HEK293 (cell line): ENCODE results near the gene MYRFL.

ENCODE experiments used
- CTCF ChIA-PET: fragments of 350-600 bp; formaldehyde crosslinking; extraction: SDS; loops from one replicate; lab custom pipeline; 2021; ENCODE audit warnings: antibody characterized with exemption; lab: Yijun Ruan, JAX
- POLR2A ChIA-PET: fragments of 300-600 bp; formaldehyde crosslinking; extraction: SDS; loops from one replicate; lab custom pipeline; 2020; ENCODE audit warnings: antibody characterized with exemption, inconsistent platforms; lab: Yijun Ruan, JAX
- H3K27ac ChIP-seq: fragments of 200-500 bp; sonication (Bioruptor generic); 2 replicates; pipeline ENCODE4 v1.5.1; 2014; ENCODE audit warnings: low read depth, low read length, control low read depth, inconsistent platforms; ENCODE audit errors: extremely low read depth
- H3K36me3 ChIP-seq, 2 experiments: fragments of 200-500 bp in 1 of 2; sonication (Bioruptor generic) in 1 of 2; 1 replicate in 1 of 2; 2 replicates in 1 of 2; pipeline ENCODE4 v1.5.1; 2014 to 2017; ENCODE audit warnings: inconsistent platforms in 2 of 2, low read length in 2 of 2; ENCODE audit not compliant: control insufficient read depth in 2 of 2, insufficient read depth in 1 of 2
- H3K4me1 ChIP-seq: fragments of 200-500 bp; sonication (Bioruptor generic); 2 replicates; pipeline ENCODE4 v1.5.1; 2014; ENCODE audit warnings: mild to moderate bottlenecking, low read length, inconsistent platforms; ENCODE audit not compliant: control insufficient read depth, insufficient read depth
- H3K4me3 ChIP-seq: 2 replicates; pipeline ENCODE4 v1.5.1; 2011; ENCODE audit warnings: low read depth, mild to moderate bottlenecking, control low read depth, low read length, moderate library complexity
- H3K9me3 ChIP-seq: fragments of 200-500 bp; sonication (Bioruptor generic); 2 replicates; pipeline ENCODE4 v1.5.1; 2014; ENCODE audit warnings: low read depth, low read length, inconsistent platforms; ENCODE audit not compliant: control insufficient read depth, insufficient read depth
- GLIS1 ChIP-seq: fragments of 450-650 bp; formaldehyde crosslinking; IDR thresholded peaks from 2 replicates; pipeline ENCODE4 v1.5.1; 2016; ENCODE audit warnings: missing biosample characterization, missing genetic modification characterization
- HOXD13 ChIP-seq: sonication (generic); formaldehyde crosslinking; IDR thresholded peaks from 2 replicates; pipeline ENCODE4 v1.8.0; 2022; ENCODE audit warnings: missing genetic modification reagents, borderline replicate concordance
- KLF1 ChIP-seq: fragments of 450-650 bp; formaldehyde crosslinking; IDR thresholded peaks from 2 replicates; pipeline ENCODE4 v1.5.1; 2016; ENCODE audit warnings: missing biosample characterization, missing genetic modification characterization
- KLF7 ChIP-seq: fragments of 450-650 bp; formaldehyde crosslinking; IDR thresholded peaks from 2 replicates; pipeline ENCODE4 v1.5.1; 2016; ENCODE audit warnings: missing biosample characterization, missing genetic modification characterization, borderline replicate concordance
- RBAK ChIP-seq: fragments of 450-650 bp; formaldehyde crosslinking; IDR thresholded peaks from 2 replicates; pipeline ENCODE4 v1.5.1; 2016; ENCODE audit warnings: missing biosample characterization, missing genetic modification characterization
- SETDB1 ChIP-seq: IDR thresholded peaks from one replicate; pipeline ENCODE4 v1.6.1; 2017; ENCODE audit warnings: mild to moderate bottlenecking, low read length, moderate library complexity, mixed read lengths; ENCODE audit not compliant: insufficient read length
- SP7 ChIP-seq: fragments of 450-650 bp; formaldehyde crosslinking; IDR thresholded peaks from 2 replicates; pipeline ENCODE4 v1.5.1; 2016; ENCODE audit warnings: missing biosample characterization, missing genetic modification characterization
- ZBTB21 ChIP-seq: fragments of 450-650 bp; formaldehyde crosslinking; IDR thresholded peaks from 2 replicates; pipeline ENCODE4 v1.5.1; 2017; ENCODE audit warnings: missing biosample characterization, missing genetic modification characterization
- ZBTB6 ChIP-seq: fragments of 450-650 bp; formaldehyde crosslinking; IDR thresholded peaks from 2 replicates; pipeline ENCODE4 v1.5.1; 2017; ENCODE audit warnings: missing biosample characterization, missing genetic modification characterization
- ZNF133 ChIP-seq: fragments of 450-650 bp; formaldehyde crosslinking; IDR thresholded peaks from 2 replicates; pipeline ENCODE4 v1.5.1; 2016; ENCODE audit warnings: missing biosample characterization, missing genetic modification characterization
- ZNF169 ChIP-seq: fragments of 450-650 bp; formaldehyde crosslinking; IDR thresholded peaks from 2 replicates; pipeline ENCODE4 v1.5.1; 2016; ENCODE audit warnings: missing biosample characterization, missing genetic modification characterization
- ZNF174 ChIP-seq: fragments of 450-650 bp; formaldehyde crosslinking; IDR thresholded peaks from 2 replicates; pipeline ENCODE4 v1.5.0; 2017; ENCODE audit warnings: missing biosample characterization, mild to moderate bottlenecking, missing genetic modification characterization
- ZNF202 ChIP-seq: fragments of 450-650 bp; formaldehyde crosslinking; IDR thresholded peaks from 2 replicates; pipeline ENCODE4 v1.5.1; 2016; ENCODE audit warnings: missing biosample characterization, missing genetic modification characterization, borderline replicate concordance
- ZNF214 ChIP-seq: fragments of 450-650 bp; formaldehyde crosslinking; IDR thresholded peaks from 2 replicates; pipeline ENCODE4 v1.5.1; 2017; ENCODE audit warnings: missing biosample characterization, mild to moderate bottlenecking, missing genetic modification characterization, borderline replicate concordance
- ZNF335 ChIP-seq: fragments of 450-650 bp; formaldehyde crosslinking; conservative IDR thresholded peaks from 2 replicates; pipeline ENCODE4 v1.5.1; 2016; ENCODE audit warnings: missing biosample characterization, missing genetic modification characterization
- ZNF416 ChIP-seq: fragments of 450-650 bp; formaldehyde crosslinking; IDR thresholded peaks from 2 replicates; pipeline ENCODE4 v1.5.1; 2016; ENCODE audit warnings: missing biosample characterization, missing genetic modification characterization
- ZNF423 ChIP-seq: fragments of 450-650 bp; formaldehyde crosslinking; IDR thresholded peaks from 2 replicates; pipeline ENCODE4 v1.5.1; 2016; ENCODE audit warnings: missing biosample characterization, missing genetic modification characterization
- ZNF544 ChIP-seq: fragments of 450-650 bp; formaldehyde crosslinking; IDR thresholded peaks from 2 replicates; pipeline ENCODE4 v1.5.0; 2017; ENCODE audit warnings: missing biosample characterization, missing genetic modification characterization
- ZNF560 ChIP-seq: fragments of 450-650 bp; formaldehyde crosslinking; IDR thresholded peaks from 2 replicates; pipeline ENCODE4 v1.5.1; 2017; ENCODE audit warnings: missing biosample characterization, missing genetic modification characterization, borderline replicate concordance
- ZNF629 ChIP-seq: fragments of 450-650 bp; formaldehyde crosslinking; IDR thresholded peaks from 2 replicates; pipeline ENCODE4 v1.5.1; 2017; ENCODE audit warnings: missing biosample characterization, missing genetic modification characterization
- ZNF777 ChIP-seq: fragments of 450-650 bp; formaldehyde crosslinking; IDR thresholded peaks from 2 replicates; pipeline ENCODE4 v1.5.1; 2017; ENCODE audit warnings: missing biosample characterization, missing genetic modification characterization, borderline replicate concordance
- ZNF843 ChIP-seq: fragments of 450-650 bp; formaldehyde crosslinking; IDR thresholded peaks from 2 replicates; pipeline ENCODE4 v1.5.1; 2016; ENCODE audit warnings: missing biosample characterization, missing genetic modification characterization
- TF ChIP-seq, protein P1 (sequence below): fragments of 450-650 bp; IDR thresholded peaks from 2 replicates; pipeline ENCODE4 v1.5.1; 2018; ENCODE audit warnings: missing biosample characterization, missing genetic modification characterization
- TF ChIP-seq, protein P2 (sequence below): fragments of 450-650 bp; formaldehyde crosslinking; IDR thresholded peaks from 2 replicates; pipeline ENCODE4 v1.5.1; 2016; ENCODE audit warnings: missing biosample characterization, missing genetic modification characterization

The MYRFL gene

DNA sequence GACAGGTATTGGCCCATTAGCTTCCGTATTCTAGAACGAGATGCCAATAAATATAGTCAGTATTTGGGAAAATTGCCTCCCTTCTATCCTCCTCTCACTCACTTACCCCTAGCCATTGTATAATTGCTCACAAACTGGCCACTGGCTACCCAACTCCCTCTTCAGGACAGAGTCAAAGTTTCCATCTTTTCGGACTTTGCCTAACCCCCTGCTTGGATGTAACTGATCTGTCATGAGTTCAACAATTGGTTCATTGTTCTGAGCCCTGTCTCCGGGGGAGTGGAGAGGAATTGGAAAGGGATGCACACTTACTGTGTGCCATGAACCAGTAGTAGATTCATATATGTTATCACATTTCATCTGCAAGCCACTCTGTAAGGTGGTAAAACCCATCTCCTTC, 12.2 kb downstream of the MYRFL start:
- CTCF ChIA-PET = no interaction called here

GRCh38 chr12:69837657-69838415, 12.8 kb downstream of the MYRFL start:
- Histone ChIP-seq H3K27ac (no peak overlapping the region), H3K4me1 (no peaks in the 10 kb centered on the region), H3K9me3 (no peaks in the 10 kb centered on the region), H3K36me3 (no peaks in the 10 kb centered on the region), H3K4me3 (no peak overlapping the region)
- ChIA-PET POLR2A (interaction anchor here (0.6 kb wide), 1 partner anchor 23 kb away, joined by 3 read pairs; no protein-coding TSS in a partner anchor), CTCF (interaction anchor here (0.7 to 1.0 kb wide), 2 partner anchors 18 to 19 kb away, joined by 4 to 6 read pairs; no protein-coding TSS in a partner anchor)
- TF ChIP-seq SP7 (no peak), ZNF169 (tag by site-specific recombination) (no peak), GLIS1 (tag by site-specific recombination) (no peak), ZNF214 (tag by site-specific recombination) (no peak), ZNF202 (tag by site-specific recombination) (no peak), RBAK (tag by site-specific recombination) (no peak), ZBTB21 (tag by site-specific recombination) (no peak), ZNF335 (no peak), ZNF133 (tag by site-specific recombination) (no peak), ZNF843 (tag by site-specific recombination) (no peak), SETDB1 (no peak), KLF1 (tag by site-specific recombination) (no peak), ZNF416 (tag by site-specific recombination) (no peak), ZNF174 (tag by site-specific recombination) (no peak)
- TF ChIP-seq, protein P1, sequence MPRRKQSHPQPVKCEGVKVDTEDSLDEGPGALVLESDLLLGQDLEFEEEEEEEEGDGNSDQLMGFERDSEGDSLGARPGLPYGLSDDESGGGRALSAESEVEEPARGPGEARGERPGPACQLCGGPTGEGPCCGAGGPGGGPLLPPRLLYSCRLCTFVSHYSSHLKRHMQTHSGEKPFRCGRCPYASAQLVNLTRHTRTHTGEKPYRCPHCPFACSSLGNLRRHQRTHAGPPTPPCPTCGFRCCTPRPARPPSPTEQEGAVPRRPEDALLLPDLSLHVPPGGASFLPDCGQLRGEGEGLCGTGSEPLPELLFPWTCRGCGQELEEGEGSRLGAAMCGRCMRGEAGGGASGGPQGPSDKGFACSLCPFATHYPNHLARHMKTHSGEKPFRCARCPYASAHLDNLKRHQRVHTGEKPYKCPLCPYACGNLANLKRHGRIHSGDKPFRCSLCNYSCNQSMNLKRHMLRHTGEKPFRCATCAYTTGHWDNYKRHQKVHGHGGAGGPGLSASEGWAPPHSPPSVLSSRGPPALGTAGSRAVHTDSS (tag by site-specific recombination) = no peak

More for the DNA sequence above, 12.2 kb downstream of the MYRFL start:
- Histone ChIP-seq H3K4me3 (no peak overlapping the region), H3K4me1 (no peaks in the 10 kb centered on the region), H3K36me3 (no peaks in the 10 kb centered on the region)
- POLR2A ChIA-PET = no interaction called here
- TF ChIP-seq ZNF133 (tag by site-specific recombination) = no peak
- no peak for TF ChIP-seq ZBTB6
- no peak for TF ChIP-seq ZNF777 (tag by site-specific recombination)
- no peak for TF ChIP-seq ZNF560
- no peak for TF ChIP-seq HOXD13 (CRISPR knock-in tag)
- no peak for TF ChIP-seq ZNF544 (tag by site-specific recombination)
- TF ChIP-seq ZNF629 (tag by site-specific recombination) = no peak
- no peak for TF ChIP-seq KLF7
- TF ChIP-seq ZNF843 (tag by site-specific recombination) = no peak
- TF ChIP-seq ZNF423 = no peak
- TF ChIP-seq, protein P2, sequence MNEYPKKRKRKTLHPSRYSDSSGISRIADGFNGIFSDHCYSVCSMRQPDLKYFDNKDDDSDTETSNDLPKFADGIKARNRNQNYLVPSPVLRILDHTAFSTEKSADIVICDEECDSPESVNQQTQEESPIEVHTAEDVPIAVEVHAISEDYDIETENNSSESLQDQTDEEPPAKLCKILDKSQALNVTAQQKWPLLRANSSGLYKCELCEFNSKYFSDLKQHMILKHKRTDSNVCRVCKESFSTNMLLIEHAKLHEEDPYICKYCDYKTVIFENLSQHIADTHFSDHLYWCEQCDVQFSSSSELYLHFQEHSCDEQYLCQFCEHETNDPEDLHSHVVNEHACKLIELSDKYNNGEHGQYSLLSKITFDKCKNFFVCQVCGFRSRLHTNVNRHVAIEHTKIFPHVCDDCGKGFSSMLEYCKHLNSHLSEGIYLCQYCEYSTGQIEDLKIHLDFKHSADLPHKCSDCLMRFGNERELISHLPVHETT = no peak
- TF ChIP-seq, all 188 proteins: peak for 0
- H3K27ac ChIP-seq = no peak overlapping the region
- H3K9me3 ChIP-seq = no peaks in the 10 kb centered on the region
